Ishikawa (cell line): ENCODE results near the gene KRTAP4-12.

Experiments
- CEBPB ChIP-seq: IDR thresholded peaks from 2 replicates; pipeline ENCODE4 v1.6.1; 2012
- CREB1 ChIP-seq: IDR thresholded peaks from 2 replicates; pipeline ENCODE4 v1.6.1; 2012; ENCODE audit warnings: low read depth
- EGR1 ChIP-seq: IDR thresholded peaks from 2 replicates; pipeline ENCODE4 v1.6.1; 2012
- EP300 ChIP-seq: IDR thresholded peaks from 2 replicates; pipeline ENCODE4 v1.6.1; 2012; ENCODE audit warnings: borderline replicate concordance
- FOXM1 ChIP-seq: IDR thresholded peaks from 2 replicates; pipeline ENCODE4 v1.6.1; 2012; ENCODE audit warnings: low read depth, borderline replicate concordance
- NFIC ChIP-seq: IDR thresholded peaks from 2 replicates; pipeline ENCODE4 v1.6.1; 2012
- RAD21 ChIP-seq: IDR thresholded peaks from 2 replicates; pipeline ENCODE4 v1.6.1; 2012; ENCODE audit warnings: low read depth
- REST ChIP-seq: IDR thresholded peaks from 2 replicates; pipeline ENCODE4 v1.6.1; 2012; ENCODE audit warnings: low read depth, mild to moderate bottlenecking
- TAF1 ChIP-seq: IDR thresholded peaks from 2 replicates; pipeline ENCODE4 v1.6.1; 2012; ENCODE audit warnings: low read depth, mild to moderate bottlenecking
- TCF12 ChIP-seq: IDR thresholded peaks from 2 replicates; pipeline ENCODE4 v1.6.1; 2012; ENCODE audit warnings: low read depth
- TEAD4 ChIP-seq: IDR thresholded peaks from 2 replicates; pipeline ENCODE4 v1.6.1; 2012
- YY1 ChIP-seq: IDR thresholded peaks from 2 replicates; pipeline ENCODE4 v1.6.1; 2012; ENCODE audit warnings: low read depth
- ZBTB7A ChIP-seq: IDR thresholded peaks from 2 replicates; pipeline ENCODE4 v1.6.1; 2012; ENCODE audit warnings: low read depth
- TF ChIP-seq, protein P1 (sequence below): IDR thresholded peaks from 2 replicates; pipeline ENCODE4 v1.6.1; 2012
- TF ChIP-seq, protein P2 (sequence below): IDR thresholded peaks from 2 replicates; pipeline ENCODE4 v1.6.1; 2012

The KRTAP4-12 gene

GRCh38 chr17:41101586-41102259 lies 22.3 kb downstream of the KRTAP4-12 start, which contains the start of gene KRTAP4-16:
Gene KRTAP4-16 (minus strand): TSS chr17:41102209. CDS start chr17:41102209, 0 bp downstream.
- TF ChIP-seq ZBTB7A (no peak), CEBPB (no peak), RAD21 (no peak)

- no peak for TF ChIP-seq TEAD4
- no peak for TF ChIP-seq TAF1
Measured at GRCh38 chr17:41098481-41098880, 25.5 kb downstream of the KRTAP4-12 start.

- TF ChIP-seq TAF1: no peak
- no peak for TF ChIP-seq FOXM1
- no peak for TF ChIP-seq TCF12
- TF ChIP-seq NFIC: no peak
- TF ChIP-seq CEBPB: no peak
- TF ChIP-seq, protein P1, sequence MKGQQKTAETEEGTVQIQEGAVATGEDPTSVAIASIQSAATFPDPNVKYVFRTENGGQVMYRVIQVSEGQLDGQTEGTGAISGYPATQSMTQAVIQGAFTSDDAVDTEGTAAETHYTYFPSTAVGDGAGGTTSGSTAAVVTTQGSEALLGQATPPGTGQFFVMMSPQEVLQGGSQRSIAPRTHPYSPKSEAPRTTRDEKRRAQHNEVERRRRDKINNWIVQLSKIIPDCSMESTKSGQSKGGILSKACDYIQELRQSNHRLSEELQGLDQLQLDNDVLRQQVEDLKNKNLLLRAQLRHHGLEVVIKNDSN: no peak
- TF ChIP-seq EP300: no peak
- TF ChIP-seq YY1: no peak
- no peak for TF ChIP-seq ZBTB7A
- TF ChIP-seq, protein P2, sequence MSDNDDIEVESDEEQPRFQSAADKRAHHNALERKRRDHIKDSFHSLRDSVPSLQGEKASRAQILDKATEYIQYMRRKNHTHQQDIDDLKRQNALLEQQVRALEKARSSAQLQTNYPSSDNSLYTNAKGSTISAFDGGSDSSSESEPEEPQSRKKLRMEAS: no peak
- TF ChIP-seq CREB1: no peak
- no peak for TF ChIP-seq EGR1
- no peak for TF ChIP-seq RAD21
- no peak for TF ChIP-seq REST
Measured at GRCh38 chr17:41098042-41098441, 25.9 kb downstream of the KRTAP4-12 start, which contains the start of gene KRTAP4-8. Gene KRTAP4-8 (minus strand): TSS chr17:41098142. CDS start chr17:41098084, 58 bp downstream.

GRCh38 chr17:41096055-41096454 lies 27.9 kb downstream of the KRTAP4-12 start:
- TF ChIP-seq EGR1: no peak
- TF ChIP-seq RAD21: no peak
- TF ChIP-seq TAF1: no peak
- no peak for TF ChIP-seq CREB1

GRCh38 chr17:41084100-41084856 lies 39.7 kb downstream of the KRTAP4-12 start, which contains the start of gene KRTAP4-7:
Gene KRTAP4-7 (plus strand): TSS chr17:41084150. CDS start chr17:41084207, 57 bp downstream.
- TF ChIP-seq REST: 0 out of 2 replicates have a peak, but pooled peaks have one; percentile 36

GRCh38 chr17:41082626-41083025 lies 41.4 kb downstream of the KRTAP4-12 start:
- TF ChIP-seq ZBTB7A: no peak
- TF ChIP-seq NFIC: no peak
- TF ChIP-seq RAD21: no peak
- TF ChIP-seq YY1: no peak
- no peak for TF ChIP-seq FOXM1
- no peak for TF ChIP-seq EP300
- TF ChIP-seq, protein P1: no peak
- TF ChIP-seq, protein P2: no peak
- no peak for TF ChIP-seq TAF1
- TF ChIP-seq CREB1: no peak
- TF ChIP-seq EGR1: no peak
- no peak for TF ChIP-seq TEAD4
- no peak for TF ChIP-seq CEBPB
- no peak for TF ChIP-seq REST
- TF ChIP-seq TCF12: no peak
